Adrenal gland (tissue), 5 donors: ENCODE data around the gene CETN3.

Source experiments
- POLR2A ChIP-seq, 2 donors: fragments of 450-650 bp; IDR thresholded peaks; one replicate each; pipeline ENCODE4 v1.6.1; 2017; ENCODE audit warnings: antibody characterized with exemption in 2 of 2, mild to moderate bottlenecking in 2 of 2, moderate library complexity in 1 of 2
- TF ChIP-seq, protein P1 (sequence below), 6 experiments: fragments of 450-650 bp in 4 of 6; fragments of 200-600 bp in 2 of 6; sonication (generic) in 1 of 6; IDR thresholded peaks; 1 replicate in 5 of 6; 2 replicates in 1 of 6; pipeline versions ENCODE4 v1.5.1 to v1.8.0; 2016 to 2021; ENCODE audit warnings: antibody characterized with exemption in 6 of 6, mild to moderate bottlenecking in 2 of 6, moderate library complexity in 1 of 6
- donor health status: DM: no; HTN: no; CAD: no.

DNA sequence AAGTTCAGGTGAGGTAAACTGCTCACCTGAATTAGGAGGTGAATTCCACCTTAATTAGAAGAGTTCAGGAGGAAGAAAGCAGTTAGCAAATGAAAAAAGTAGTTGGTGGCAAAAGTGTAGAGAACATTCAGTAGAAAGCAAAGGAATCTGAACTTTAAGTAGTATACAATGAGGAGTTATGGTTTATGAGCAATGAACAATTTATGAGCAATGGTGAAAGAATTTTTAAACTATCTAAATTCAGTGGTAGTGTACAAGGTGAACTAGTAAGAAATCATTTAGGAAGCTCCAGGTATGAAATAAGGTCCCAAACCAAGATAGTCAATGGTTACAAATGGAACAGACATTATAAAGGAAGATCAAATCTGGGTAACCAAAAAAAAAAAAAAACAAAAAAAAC, 3.1 kb downstream of the CETN3 start:
- TF ChIP-seq, protein P1, sequence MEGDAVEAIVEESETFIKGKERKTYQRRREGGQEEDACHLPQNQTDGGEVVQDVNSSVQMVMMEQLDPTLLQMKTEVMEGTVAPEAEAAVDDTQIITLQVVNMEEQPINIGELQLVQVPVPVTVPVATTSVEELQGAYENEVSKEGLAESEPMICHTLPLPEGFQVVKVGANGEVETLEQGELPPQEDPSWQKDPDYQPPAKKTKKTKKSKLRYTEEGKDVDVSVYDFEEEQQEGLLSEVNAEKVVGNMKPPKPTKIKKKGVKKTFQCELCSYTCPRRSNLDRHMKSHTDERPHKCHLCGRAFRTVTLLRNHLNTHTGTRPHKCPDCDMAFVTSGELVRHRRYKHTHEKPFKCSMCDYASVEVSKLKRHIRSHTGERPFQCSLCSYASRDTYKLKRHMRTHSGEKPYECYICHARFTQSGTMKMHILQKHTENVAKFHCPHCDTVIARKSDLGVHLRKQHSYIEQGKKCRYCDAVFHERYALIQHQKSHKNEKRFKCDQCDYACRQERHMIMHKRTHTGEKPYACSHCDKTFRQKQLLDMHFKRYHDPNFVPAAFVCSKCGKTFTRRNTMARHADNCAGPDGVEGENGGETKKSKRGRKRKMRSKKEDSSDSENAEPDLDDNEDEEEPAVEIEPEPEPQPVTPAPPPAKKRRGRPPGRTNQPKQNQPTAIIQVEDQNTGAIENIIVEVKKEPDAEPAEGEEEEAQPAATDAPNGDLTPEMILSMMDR (IDR thresholded peaks at IDR 0.05), result no peak
- no peak for TF ChIP-seq POLR2A (IDR thresholded peaks at IDR 0.05)
